Natural killer cell (primary cell): ENCODE measurements around the gene HIP1R. TPM values are rescaled to one million over a fixed set of nuclear protein-coding genes. Genes with fewer than 3 reads are reported as not detected.

Experiments
- ATAC-seq, 3 donors: fragments of 150-1000 bp in 2 of 3; fragments of 200-7000 bp in 1 of 3; cut with Tn5 transposase; 1 replicate in 1 of 3; 2 replicates in 2 of 3; pipeline ENCODE4 v1.10.0; 2021; ENCODE audit warnings: mild to moderate bottlenecking in 2 of 3, moderate library complexity in 2 of 3
- DNase-seq, 2 donors: peaks; one replicate each; pipeline versions ENCODE4 v3.0.0 to v3.0.0-alpha.2; 2013 to 2021; ENCODE audit warnings: mixed read lengths in 1 of 2
- H3K27ac ChIP-seq: one replicate; pipeline ENCODE4 v1.5.1; 2013; ENCODE audit warnings: mild to moderate bottlenecking, low read length
- H3K27me3 ChIP-seq: one replicate; pipeline ENCODE4 v1.6.1; 2013; ENCODE audit warnings: low read length; ENCODE audit not compliant: control insufficient read depth, insufficient read depth
- H3K36me3 ChIP-seq: one replicate; pipeline ENCODE4 v1.6.1; 2013; ENCODE audit warnings: low read length; ENCODE audit not compliant: control insufficient read depth, insufficient read depth
- H3K4me1 ChIP-seq: one replicate; pipeline ENCODE4 v1.6.1; 2013; ENCODE audit warnings: low read length; ENCODE audit not compliant: control insufficient read depth, insufficient read depth
- H3K4me3 ChIP-seq: one replicate; pipeline ENCODE4 v1.5.1; 2013; ENCODE audit warnings: low read length
- H3K9me3 ChIP-seq: one replicate; pipeline ENCODE4 v1.6.1; 2013; ENCODE audit warnings: low read length; ENCODE audit not compliant: control insufficient read depth, insufficient read depth
- H3K27ac Mint-ChIP-seq, 2 donors: one replicate each; pipeline ENCODE4 v1.8.0; 2022; ENCODE audit warnings: mild to moderate bottlenecking in 2 of 2, mixed read lengths in 2 of 2, moderate library complexity in 1 of 2
- H3K27me3 Mint-ChIP-seq, 2 donors: one replicate each; pipeline ENCODE4 v1.8.0; 2022; ENCODE audit warnings: low read depth in 2 of 2, mixed read lengths in 2 of 2
- H3K36me3 Mint-ChIP-seq: one replicate; pipeline ENCODE4 v1.8.0; 2022; ENCODE audit warnings: mixed read lengths
- H3K4me1 Mint-ChIP-seq, 2 donors: one replicate each; pipeline ENCODE4 v1.8.0; 2022; ENCODE audit warnings: mixed read lengths in 2 of 2
- H3K4me3 Mint-ChIP-seq: one replicate; pipeline ENCODE4 v1.8.0; 2022; ENCODE audit warnings: mild to moderate bottlenecking, moderate library complexity, mixed read lengths
- H3K9me3 Mint-ChIP-seq, 2 donors: one replicate each; pipeline ENCODE4 v1.8.0; 2022; ENCODE audit warnings: mixed read lengths in 2 of 2
- CTCF ChIP-seq: fragments of 200-600 bp; IDR thresholded peaks from one replicate; pipeline ENCODE4 v1.8.0; 2022; ENCODE audit warnings: antibody characterized with exemption
- WGBS: methylation state at CpG from one replicate; pipeline ENCODE4 v1.1.7; 2013; ENCODE audit warnings: missing lambda C conversion rate; ENCODE audit not compliant: insufficient coverage; 5-methylcytosine and 5-hydroxymethylcytosine counted together
- intact Hi-C: fragments of 100-400 bp; cut with micrococcal nuclease; formaldehyde crosslinking; loops from one replicate; pipeline ENCODE4 v1.14.2; 2022
- total RNA-seq, 4 donors: library from RNA; stranded (reverse); fragments of 120-200 nt in 1 of 4; gene quantifications; one replicate each; pipeline versions ENCODE4 v1.2.3 to v1.2.4, GENCODE V29; 2013 to 2022

Gene HIP1R
- total RNA-seq, 3 donors from 2014 or later (not counting 1 experiment from before 2014, with no cell fraction given) = 78.6 to 93.1 (median 85.5) TPM

GRCh38 chr12:122884091-122884826, 49.0 kb downstream of the HIP1R start:
- no peaks in the 10 kb centered on the region for H3K9me3 Mint-ChIP-seq
- H3K4me1 Mint-ChIP-seq = peaks cover 88 to 89% of the 10 kb centered on the region in 2 donors
- DNase-seq = no peak
- Histone ChIP-seq H3K36me3 (peaks cover 3% of the 10 kb centered on the region), H3K4me1 (peaks cover 68% of the 10 kb centered on the region), H3K27ac (no peak overlapping the region), H3K27me3 (no peaks in the 10 kb centered on the region), H3K4me3 (no peak overlapping the region), H3K9me3 (no peaks in the 10 kb centered on the region)
- H3K27me3 Mint-ChIP-seq = no peaks in the 10 kb centered on the region
- 88% methylated on average over 6 of the region's 6 CpGs for WGBS
- H3K27ac Mint-ChIP-seq = peak overlapping the region; percentile 69 to 81
- TF ChIP-seq CTCF = no peak
- H3K4me3 Mint-ChIP-seq = peak overlapping the region; percentile 73
- no peaks in the 10 kb centered on the region for H3K36me3 Mint-ChIP-seq
- no peak for ATAC-seq
- intact Hi-C loops = loop anchor here (5.0 kb wide), 1 partner anchor 68 kb away; no protein-coding TSS in a partner anchor

GRCh38 chr12:122884860-122885259, 49.6 kb downstream of the HIP1R start:
- Histone ChIP-seq H3K4me3 (no peak overlapping the region), H3K4me1 (peaks cover 68% of the 10 kb centered on the region), H3K27me3 (no peaks in the 10 kb centered on the region), H3K27ac (no peak overlapping the region), H3K36me3 (peaks cover 3% of the 10 kb centered on the region), H3K9me3 (no peaks in the 10 kb centered on the region)
- Mint-ChIP-seq H3K9me3 (no peaks in the 10 kb centered on the region), H3K4me1 (peaks cover 87 to 88% of the 10 kb centered on the region in 2 donors), H3K36me3 (no peaks in the 10 kb centered on the region), H3K27me3 (no peaks in the 10 kb centered on the region), H3K4me3 (no peak overlapping the region), H3K27ac (peak overlapping the region in 1 of 2 donors; percentile 81)
- intact Hi-C loops = loop anchor here (5.0 kb wide), 1 partner anchor 67 kb away; no protein-coding TSS in a partner anchor
- DNase-seq (no peak), ATAC-seq (no peak)
- TF ChIP-seq CTCF = no peak
- WGBS = no CpG with 5 or more reads among the region's 4 CpGs

GRCh38 chr12:122886161-122886560, 50.9 kb downstream of the HIP1R start:
- H3K4me1 ChIP-seq = peaks cover 70% of the 10 kb centered on the region
- Mint-ChIP-seq H3K9me3 (no peaks in the 10 kb centered on the region), H3K27ac (peak overlapping the region; percentile 87 to 100), H3K36me3 (no peaks in the 10 kb centered on the region), H3K27me3 (no peaks in the 10 kb centered on the region), H3K4me3 (peak overlapping the region; percentile 90), H3K4me1 (peaks cover 87 to 88% of the 10 kb centered on the region in 2 donors)
- ATAC-seq (no peak), DNase-seq (no peak)
- WGBS = 66% methylated on average over 8 of the region's 8 CpGs
- H3K36me3 ChIP-seq = no peaks in the 10 kb centered on the region
- H3K4me3 ChIP-seq = no peak overlapping the region
- no peaks in the 10 kb centered on the region for H3K27me3 ChIP-seq
- no peak for TF ChIP-seq CTCF
- H3K27ac ChIP-seq = no peak overlapping the region
- intact Hi-C loops = loop anchor here (2.0 kb wide), 2 partner anchors 13 to 15 kb away; no protein-coding TSS in a partner anchor
- H3K9me3 ChIP-seq = no peaks in the 10 kb centered on the region
